GM19238 (cell line): ENCODE measurements around the gene FGD3.
A peak's percentile ranks its signal among the peaks of the same experiment; 100 is the strongest.

ENCODE experiments used
- DNase-seq: peaks from one replicate; pipeline ENCODE4 v3.0.0; 2011; ENCODE audit warnings: low spot score; ENCODE audit not compliant: insufficient read length

The FGD3 gene

GRCh38 chr9:93052791-93053540 is 105.6 kb downstream of the FGD3 start:
- no peak for DNase-seq

- no peak for DNase-seq
These were observed 106.5 kb downstream of the FGD3 start for GRCh38 chr9:93053781-93054331.

GRCh38 chr9:93054758-93055704 is 107.7 kb downstream of the FGD3 start:
- no peak for DNase-seq

- no peak for DNase-seq
These were observed 109.8 kb downstream of the FGD3 start for GRCh38 chr9:93057042-93057702.

- no peak for DNase-seq
These were observed 110.5 kb downstream of the FGD3 start for GRCh38 chr9:93057703-93058354.

- peak; percentile 63 for DNase-seq
These were observed 111.2 kb downstream of the FGD3 start, which contains the start of gene SUSD3 for GRCh38 chr9:93058355-93059010. Gene SUSD3 (plus strand): TSS chr9:93058701. CDS start chr9:93058743, 42 bp downstream.

- DNase-seq = no peak
These were observed 111.8 kb downstream of the FGD3 start for GRCh38 chr9:93059011-93059714.

- no peak for DNase-seq
These were observed 112.6 kb downstream of the FGD3 start for GRCh38 chr9:93059715-93060578.

GRCh38 chr9:93060746-93061259 is 113.5 kb downstream of the FGD3 start:
- DNase-seq = no peak

- DNase-seq = no peak
These were observed 114.0 kb downstream of the FGD3 start for GRCh38 chr9:93061260-93061751.

GRCh38 chr9:93061791-93062763 is 114.8 kb downstream of the FGD3 start:
- DNase-seq = peak; percentile 67

- peak; percentile 89 for DNase-seq
These were observed 117.2 kb downstream of the FGD3 start for GRCh38 chr9:93064392-93065134.

GRCh38 chr9:93065135-93065720 is 117.9 kb downstream of the FGD3 start:
- DNase-seq = no peak

GRCh38 chr9:93066978-93067603 is 119.8 kb downstream of the FGD3 start:
- no peak for DNase-seq

- DNase-seq = no peak
These were observed 121.6 kb downstream of the FGD3 start for GRCh38 chr9:93068956-93069355.

GRCh38 chr9:93071464-93071863 is 124.1 kb downstream of the FGD3 start:
- DNase-seq = no peak
